WI38 (cell line): ENCODE measurements around the gene ANXA9.
A peak's percentile ranks its signal among the peaks of the same experiment; 100 is the strongest.

Source experiments
- H3K4me3 ChIP-seq: 2 replicates; pipeline ENCODE4 v1.5.1; 2011; ENCODE audit warnings: low read depth, mild to moderate bottlenecking, control low read depth, low read length
- CTCF ChIP-seq: IDR thresholded peaks from 2 replicates; pipeline ENCODE4 v1.5.1; 2012; ENCODE audit warnings: low read depth, mild to moderate bottlenecking, control low read depth, low read length

The ANXA9 gene

GRCh38 chr1:150970808-150971582, 11.1 kb upstream of the ANXA9 start:
- H3K4me3 ChIP-seq = peak overlapping the region; percentile 67
- TF ChIP-seq CTCF = no peak

DNA sequence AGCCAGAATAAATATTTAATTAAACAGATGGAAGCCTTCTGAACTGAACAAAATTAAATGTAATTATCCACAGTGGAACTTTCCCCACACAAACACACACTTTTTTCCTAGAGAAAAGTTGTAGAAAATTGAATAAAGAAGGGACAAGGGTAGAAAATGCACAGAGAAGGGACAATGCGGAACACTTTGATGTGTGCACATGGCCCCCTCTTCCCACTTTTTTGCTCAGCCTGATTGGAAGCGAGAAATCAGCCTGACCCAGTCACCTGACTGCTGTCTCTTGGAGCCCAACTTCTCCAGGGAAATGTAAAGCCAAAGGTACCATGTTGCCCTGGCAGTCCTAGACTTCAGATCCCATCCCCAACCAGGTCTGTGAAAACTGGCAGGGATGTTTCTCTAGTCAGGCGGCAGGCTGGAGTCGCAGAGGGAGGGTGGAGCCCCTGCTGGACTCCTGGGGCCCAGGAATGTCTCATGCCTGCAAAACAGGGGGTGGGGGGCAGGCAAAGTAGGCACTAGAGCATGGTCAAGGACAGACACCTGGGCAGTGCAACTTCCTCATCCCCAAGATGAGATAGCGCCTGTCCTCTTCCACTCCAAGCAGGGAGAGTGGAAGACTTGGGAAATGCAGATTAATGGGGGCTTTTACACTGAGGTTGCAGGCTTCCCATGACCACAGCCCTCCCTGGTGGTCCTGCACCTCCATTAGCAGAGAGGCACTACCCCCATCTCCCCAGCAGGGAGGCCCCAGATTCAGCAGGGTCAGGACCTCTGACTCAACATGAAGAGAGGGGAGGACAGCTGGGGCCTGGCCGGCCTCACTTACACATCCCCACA, 10.3 kb upstream of the ANXA9 start:
- TF ChIP-seq CTCF = 0 out of 2 replicates have a peak, but pooled peaks have one; percentile 8

GRCh38 chr1:150972417-150972940, 9.6 kb upstream of the ANXA9 start:
- peak overlapping the region; percentile 67 for H3K4me3 ChIP-seq
- no peak for TF ChIP-seq CTCF

More for the DNA sequence above, 10.3 kb upstream of the ANXA9 start:
- peak overlapping the region; percentile 67 for H3K4me3 ChIP-seq

DNA sequence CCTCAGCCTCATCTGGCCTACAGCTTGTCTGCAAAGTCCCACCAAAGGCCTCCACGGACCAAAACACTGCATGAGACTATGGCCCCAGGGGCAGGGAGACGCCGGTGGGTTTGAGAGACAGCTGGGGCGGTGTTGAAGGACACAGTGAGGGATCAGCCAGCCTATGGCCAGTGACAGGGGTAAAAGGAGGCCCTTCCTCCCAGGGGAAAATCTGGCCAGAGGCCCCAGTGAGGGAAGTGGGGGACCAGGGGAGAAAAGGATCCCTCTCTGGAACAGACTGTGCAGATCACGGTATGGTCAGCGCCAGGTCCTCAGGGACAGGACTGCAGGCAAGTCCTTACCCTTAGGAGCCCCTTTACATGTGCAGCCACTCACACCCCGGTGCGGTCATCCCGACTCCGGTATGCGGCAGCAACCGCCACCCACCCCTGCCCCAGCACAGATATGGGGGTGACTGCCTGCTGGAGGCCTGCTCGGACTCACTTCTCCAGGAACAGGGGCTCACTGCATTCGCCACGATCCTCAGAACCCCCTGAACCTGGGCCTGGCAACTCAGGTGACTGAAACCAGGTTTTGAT, 8.7 kb upstream of the ANXA9 start:
- peak overlapping the region; percentile 67 for H3K4me3 ChIP-seq
- no peak for TF ChIP-seq CTCF

- TF ChIP-seq CTCF = no peak
- H3K4me3 ChIP-seq = peak overlapping the region; percentile 67
These were observed 8.1 kb upstream of the ANXA9 start for GRCh38 chr1:150973836-150974579.

- no peak for TF ChIP-seq CTCF
- peak within 1 kb of the TSS; percentile 67 for H3K4me3 ChIP-seq
These were observed 7.3 kb upstream of the ANXA9 start, which contains the start of gene CERS2 for GRCh38 chr1:150974580-150975478. Gene CERS2, minus strand, starts transcription at chr1:150974835. Its CDS starts 5,745 bp downstream, at chr1:150969090.
